Endothelial cell of umbilical vein (primary cell): ENCODE results near the gene PLB1. TPM values are rescaled to one million over a fixed set of nuclear protein-coding genes. Genes with fewer than 3 reads are reported as not detected.

Experiments
- BruUV-seq: library from RNA; stranded (reverse); fragments of 400-500 nt; replicated peaks from 2 replicates; lab custom pipeline; 2021; lab: Mats Ljungman, UMichigan
- CTCF ChIA-PET: fragments of 300-600, 350-600 bp; sonication (Branson Sonifier 250); formaldehyde crosslinking; loops from one replicate; lab custom pipeline; 2021; ENCODE audit warnings: antibody characterized with exemption, inconsistent platforms; lab: Charles Lee
- POLR2A ChIA-PET: fragments of 300-600, 350-600 bp; sonication (Branson Sonifier 250); formaldehyde crosslinking; loops from one replicate; lab custom pipeline; 2021; ENCODE audit warnings: antibody characterized with exemption, inconsistent platforms; lab: Charles Lee
- DNase-seq: peaks from one replicate; pipeline ENCODE4 v3.0.0-alpha.2; 2011; ENCODE audit warnings: low read depth, low spot score
- FAIRE-seq: peaks from 2 replicates; lab custom pipeline; 2011; peaks lifted over from hg19 to GRCh38; lab: Jason Lieb, UNC
- H2AFZ ChIP-seq: 2 replicates; pipeline ENCODE4 v1.6.0; 2012; ENCODE audit warnings: low read depth, low read length, control low read depth, inconsistent platforms
- H3K27ac ChIP-seq: 2 replicates; pipeline ENCODE4 v1.5.1; 2011; ENCODE audit warnings: low read depth, mild to moderate bottlenecking, control low read depth, low read length, moderate library complexity; ENCODE audit not compliant: insufficient read depth
- H3K27me3 ChIP-seq, 2 experiments: 2 replicates each; pipeline versions ENCODE4 v1.6.0 to v1.6.1; 2011; ENCODE audit warnings: low read length in 2 of 2, mixed read lengths in 1 of 2; ENCODE audit not compliant: control insufficient read depth in 2 of 2, insufficient read depth in 2 of 2
- H3K36me3 ChIP-seq, 2 experiments: 2 replicates in 1 of 2; 3 replicates in 1 of 2; pipeline ENCODE4 v1.5.1; 2011; ENCODE audit warnings: low read length in 2 of 2, mild to moderate bottlenecking in 1 of 2, moderate library complexity in 1 of 2; ENCODE audit not compliant: control insufficient read depth in 2 of 2, insufficient read depth in 2 of 2; ENCODE audit errors: extremely low read depth in 1 of 2
- H3K4me1 ChIP-seq: 3 replicates; pipeline ENCODE4 v1.5.1; 2011; ENCODE audit warnings: mild to moderate bottlenecking, low read length; ENCODE audit not compliant: control insufficient read depth, insufficient read depth; ENCODE audit errors: extremely low read depth
- H3K4me2 ChIP-seq: 2 replicates; pipeline ENCODE4 v1.6.1; 2011; ENCODE audit warnings: low read length, control low read depth, mixed read lengths; ENCODE audit not compliant: insufficient read depth
- H3K4me3 ChIP-seq, 3 experiments: fragments of 200-600 bp in 1 of 3; sonication (generic), shearing (Covaris generic) in 1 of 3; replicated peaks in 1 of 3; 2 replicates each; pipeline ENCODE4 v1.5.1; 2011 to 2016; ENCODE audit warnings: control low read depth in 3 of 3, low read length in 3 of 3, mild to moderate bottlenecking in 2 of 3, inconsistent platforms in 1 of 3, low read depth in 1 of 3, moderate library complexity in 1 of 3; ENCODE audit not compliant: insufficient read depth in 1 of 3
- H3K79me2 ChIP-seq: 2 replicates; pipeline ENCODE4 v1.6.0; 2012; ENCODE audit warnings: low read length, inconsistent platforms; ENCODE audit not compliant: control insufficient read depth, insufficient read depth
- H3K9ac ChIP-seq: replicated peaks from 2 replicates; pipeline ENCODE3; 2011; ENCODE audit warnings: low read length, control low read depth; ENCODE audit not compliant: insufficient read depth; ENCODE audit errors: extremely low read depth
- H3K9me1 ChIP-seq: replicated peaks from 3 replicates; pipeline ENCODE4 v1.6.0; 2011; ENCODE audit warnings: mild to moderate bottlenecking, low read length; ENCODE audit not compliant: control insufficient read depth, insufficient read depth; ENCODE audit errors: extremely low read depth
- H3K9me3 ChIP-seq: replicated peaks from 2 replicates; pipeline ENCODE4 v1.5.1; 2012; ENCODE audit warnings: low read length, inconsistent platforms; ENCODE audit not compliant: control insufficient read depth, insufficient read depth
- H4K20me1 ChIP-seq: replicated peaks from 2 replicates; pipeline ENCODE3; 2011; ENCODE audit warnings: mild to moderate bottlenecking, low read length; ENCODE audit not compliant: control insufficient read depth, insufficient read depth; ENCODE audit errors: extremely low read depth
- EZH2 ChIP-seq: IDR thresholded peaks from 2 replicates; pipeline ENCODE4 v1.6.1; 2012; ENCODE audit warnings: borderline replicate concordance, low read depth, mild to moderate bottlenecking, moderate library complexity, low read length, inconsistent platforms; ENCODE audit not compliant: severe bottlenecking
- FOS ChIP-seq: IDR thresholded peaks from 2 replicates; pipeline ENCODE4 v1.6.1; 2011; ENCODE audit warnings: mild to moderate bottlenecking, low read length, moderate library complexity, borderline replicate concordance; ENCODE audit not compliant: insufficient read depth
- GATA2 ChIP-seq: IDR thresholded peaks from 2 replicates; pipeline ENCODE4 v1.7.0; 2011; ENCODE audit warnings: low read depth, mild to moderate bottlenecking, moderate library complexity, mixed read lengths, low read length; ENCODE audit not compliant: insufficient read length, insufficient read depth
- JUN ChIP-seq: IDR thresholded peaks from 2 replicates; pipeline ENCODE4 v1.6.1; 2011; ENCODE audit warnings: borderline replicate concordance, low read depth; ENCODE audit not compliant: insufficient read length, insufficient read depth
- MYC ChIP-seq: IDR thresholded peaks from one replicate; pipeline ENCODE4 v1.6.1; 2011; ENCODE audit warnings: mild to moderate bottlenecking, low read depth, low read length
- POLR2A ChIP-seq: IDR thresholded peaks from 2 replicates; pipeline ENCODE4 v1.6.1; 2012; ENCODE audit warnings: low read depth, mild to moderate bottlenecking, control low read depth, low read length
- POLR2AphosphoS5 ChIP-seq: IDR thresholded peaks from 2 replicates; pipeline ENCODE4 v1.6.1; 2012; ENCODE audit warnings: low read depth, mild to moderate bottlenecking, control low read depth, low read length, moderate library complexity; ENCODE audit not compliant: insufficient read depth
- dilution Hi-C: fragments of 300-500 bp; cut with MboI; formaldehyde crosslinking; loops from one replicate; pipeline ENCODE4 v1.15.0; 2019; ENCODE audit warnings: low sequenced_read_pairs; ENCODE audit not compliant: extremely low pct_ligation_motif_present
- intact Hi-C: fragments of 100-400 bp; cut with micrococcal nuclease; formaldehyde crosslinking; loops from one replicate; pipeline ENCODE4 v1.10.0; 2022
- polyA plus RNA-seq, 4 experiments: library from polyadenylated mRNA; depleted of rRNA in 3 of 4; stranded (reverse) in 3 of 4; unstranded in 1 of 4; fragments of >200 nt; gene quantifications; 2 replicates each; pipeline versions ENCODE4 v1.2.1 to v1.2.3, GENCODE V29; 2011 to 2012; ENCODE audit warnings: missing spikeins in 1 of 4
- total RNA-seq: library from RNA; stranded (reverse); gene quantifications from 2 replicates; pipeline ENCODE4 v1.2.3, GENCODE V29; 2021
- TF ChIP-seq, protein P1 (sequence below), 2 donors: IDR thresholded peaks; 1 replicate in 1 of 2; 2 replicates in 1 of 2; pipeline ENCODE4 v1.5.1; 2011; ENCODE audit warnings: low read length in 2 of 2, mild to moderate bottlenecking in 2 of 2, moderate library complexity in 2 of 2, control low read depth in 1 of 2, inconsistent platforms in 1 of 2, low read depth in 1 of 2; ENCODE audit not compliant: insufficient read depth in 1 of 2; ENCODE audit errors: extremely low read depth in 1 of 2
- TF ChIP-seq, protein P2 (sequence below): IDR thresholded peaks from 2 replicates; pipeline ENCODE4 v1.6.1; 2011; ENCODE audit not compliant: insufficient read depth, insufficient read length

Gene PLB1
- total and polyA plus RNA-seq, 2 donors (not counting 3 experiments of a cell fraction or from before 2014, with no cell fraction given): 0.75 to 0.80 TPM

DNA sequence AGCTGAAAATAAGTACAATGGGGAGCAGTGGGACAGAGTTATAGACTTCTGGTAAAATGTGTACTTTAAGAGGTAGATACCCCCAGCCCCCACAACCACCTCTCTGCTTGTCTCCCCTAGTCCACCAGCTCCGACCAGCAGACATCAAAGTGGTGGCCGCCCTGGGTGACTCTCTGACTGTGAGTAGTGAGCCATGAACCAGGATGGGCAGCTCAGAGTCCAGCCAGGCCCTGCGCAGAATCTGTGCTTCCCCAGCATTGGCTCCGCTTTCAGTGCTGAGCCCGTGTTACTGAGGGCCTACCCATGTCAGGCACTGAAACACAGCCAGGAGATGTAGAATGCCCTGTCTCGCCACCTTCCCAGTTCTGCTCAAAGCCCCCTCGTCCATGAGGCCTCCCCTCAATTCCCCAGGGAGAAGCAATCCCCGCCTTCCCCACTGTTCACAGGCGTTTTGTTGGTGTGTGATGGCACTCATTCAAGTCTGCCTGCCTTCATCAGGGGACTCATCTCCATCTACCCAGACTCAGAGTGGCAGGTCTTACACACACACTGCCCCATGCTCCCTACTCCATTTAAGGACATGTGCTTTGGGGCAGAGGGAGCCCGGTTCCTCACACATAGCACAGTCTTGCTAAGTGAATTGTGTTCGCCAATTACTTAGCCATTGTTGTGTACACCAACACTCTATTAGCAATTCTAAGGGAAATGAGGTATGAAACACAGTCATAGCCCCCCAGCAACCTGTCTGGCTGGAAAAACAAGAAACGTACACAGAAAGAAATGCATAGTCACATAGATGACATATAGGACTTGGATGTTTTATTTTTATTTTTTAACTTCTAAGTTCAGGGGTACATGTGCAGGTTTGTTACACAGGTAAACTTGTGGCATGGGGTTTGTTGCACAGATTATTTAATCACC, 122.6 kb downstream of the PLB1 start:
- no peaks in the 10 kb centered on the region for H3K79me2 ChIP-seq
- dilution Hi-C loops: no loop called here
- TF ChIP-seq, protein P1, sequence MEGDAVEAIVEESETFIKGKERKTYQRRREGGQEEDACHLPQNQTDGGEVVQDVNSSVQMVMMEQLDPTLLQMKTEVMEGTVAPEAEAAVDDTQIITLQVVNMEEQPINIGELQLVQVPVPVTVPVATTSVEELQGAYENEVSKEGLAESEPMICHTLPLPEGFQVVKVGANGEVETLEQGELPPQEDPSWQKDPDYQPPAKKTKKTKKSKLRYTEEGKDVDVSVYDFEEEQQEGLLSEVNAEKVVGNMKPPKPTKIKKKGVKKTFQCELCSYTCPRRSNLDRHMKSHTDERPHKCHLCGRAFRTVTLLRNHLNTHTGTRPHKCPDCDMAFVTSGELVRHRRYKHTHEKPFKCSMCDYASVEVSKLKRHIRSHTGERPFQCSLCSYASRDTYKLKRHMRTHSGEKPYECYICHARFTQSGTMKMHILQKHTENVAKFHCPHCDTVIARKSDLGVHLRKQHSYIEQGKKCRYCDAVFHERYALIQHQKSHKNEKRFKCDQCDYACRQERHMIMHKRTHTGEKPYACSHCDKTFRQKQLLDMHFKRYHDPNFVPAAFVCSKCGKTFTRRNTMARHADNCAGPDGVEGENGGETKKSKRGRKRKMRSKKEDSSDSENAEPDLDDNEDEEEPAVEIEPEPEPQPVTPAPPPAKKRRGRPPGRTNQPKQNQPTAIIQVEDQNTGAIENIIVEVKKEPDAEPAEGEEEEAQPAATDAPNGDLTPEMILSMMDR (IDR thresholded peaks at IDR 0.05; ENCODE audit: extremely low read depth in 1 of 2, insufficient read depth in 1 of 2, low read depth in 1 of 2, low read length in 2 of 2): no peak
- TF ChIP-seq EZH2 (no peak), POLR2AphosphoS5 (no peak), MYC (no peak), POLR2A (no peak), FOS (no peak), GATA2 (no peak), JUN (no peak)
- TF ChIP-seq, protein P2, sequence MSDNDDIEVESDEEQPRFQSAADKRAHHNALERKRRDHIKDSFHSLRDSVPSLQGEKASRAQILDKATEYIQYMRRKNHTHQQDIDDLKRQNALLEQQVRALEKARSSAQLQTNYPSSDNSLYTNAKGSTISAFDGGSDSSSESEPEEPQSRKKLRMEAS: no peak
- ChIA-PET CTCF (interaction anchor here (1.6 to 1.7 kb wide), 2 partner anchors 12 to 24 kb away, joined by 3 to 20 read pairs; no protein-coding TSS in a partner anchor), POLR2A (no interaction called here)
- H3K4me3 ChIP-seq: no peak overlapping the region
- H3K4me2 ChIP-seq: no peak overlapping the region
- no peaks in the 10 kb centered on the region for H3K27me3 ChIP-seq
- no peaks in the 10 kb centered on the region for H3K9me1 ChIP-seq
- no peak for DNase-seq
- no peak for FAIRE-seq
- intact Hi-C loops: no loop called here
- no peaks in the 10 kb centered on the region for H3K9me3 ChIP-seq
- peaks cover 22% of the 10 kb centered on the region for H3K4me1 ChIP-seq
- no peaks in the 10 kb centered on the region for H3K36me3 ChIP-seq
- BruUV-seq: no TSS peak
- no peaks in the 10 kb centered on the region for H4K20me1 ChIP-seq
- H3K27ac ChIP-seq: no peak overlapping the region
- H2AFZ ChIP-seq: no peak overlapping the region
- H3K9ac ChIP-seq: no peak overlapping the region
